ENCODE measurements around the gene PTGS2. TPM values are rescaled to one million over a fixed set of nuclear protein-coding genes. Genes with fewer than 3 reads are reported as not detected.
"Not testable (repeated sequence)": the region's sequence is repeated elsewhere in the genome, so short reads cannot be mapped to it uniquely, and the experiment has no call there.

PTGS2 gene
- total RNA-seq, 1 donor from 2014 or later: 19.1 TPM

GRCh38 chr1:186657481-186657880 lies 22.7 kb downstream of the PTGS2 start:
- Mint-ChIP-seq H3K9me3 (peaks cover 6% of the 10 kb centered on the region), H3K4me3 (no peak overlapping the region), H3K27ac (no peak overlapping the region), H3K36me3 (no peaks in the 10 kb centered on the region), H3K4me1 (no peaks in the 10 kb centered on the region), H3K27me3 (ENCODE audit: low read depth) (no peaks in the 10 kb centered on the region)
- TF ChIP-seq CTCF (IDR thresholded peaks at IDR 0.05; ENCODE audit: unreplicated experiment): no peak
- DNase-seq (ENCODE audit: low spot score in 2 of 2, unreplicated experiment in 2 of 2): no peak

GRCh38 chr1:186655876-186656275 lies 24.3 kb downstream of the PTGS2 start:
- DNase-seq (ENCODE audit: low spot score in 2 of 2, unreplicated experiment in 2 of 2): no peak
- Mint-ChIP-seq H3K27ac (no peak overlapping the region), H3K36me3 (no peaks in the 10 kb centered on the region), H3K27me3 (ENCODE audit: low read depth) (no peaks in the 10 kb centered on the region), H3K4me1 (peaks cover 10% of the 10 kb centered on the region), H3K9me3 (peaks cover 6% of the 10 kb centered on the region), H3K4me3 (no peak overlapping the region)
- TF ChIP-seq CTCF (IDR thresholded peaks at IDR 0.05; ENCODE audit: unreplicated experiment): no peak

- H3K36me3 Mint-ChIP-seq: no peaks in the 10 kb centered on the region
- TF ChIP-seq CTCF (IDR thresholded peaks at IDR 0.05; ENCODE audit: unreplicated experiment): no peak
- H3K4me3 Mint-ChIP-seq: no peak overlapping the region
- H3K9me3 Mint-ChIP-seq: peaks cover 6% of the 10 kb centered on the region
- peaks cover 15% of the 10 kb centered on the region for H3K4me1 Mint-ChIP-seq
- no peak for DNase-seq (ENCODE audit: low spot score in 2 of 2, unreplicated experiment in 2 of 2)
- H3K27ac Mint-ChIP-seq: no peak overlapping the region
- no peaks in the 10 kb centered on the region for H3K27me3 Mint-ChIP-seq (ENCODE audit: low read depth)
Observed at GRCh38 chr1:186654741-186655140, 25.5 kb downstream of the PTGS2 start.

GRCh38 chr1:186653312-186653711 lies 26.9 kb downstream of the PTGS2 start:
- Mint-ChIP-seq H3K27me3 (ENCODE audit: low read depth) (no peaks in the 10 kb centered on the region), H3K36me3 (no peaks in the 10 kb centered on the region), H3K4me1 (peaks cover 15% of the 10 kb centered on the region), H3K4me3 (no peak overlapping the region), H3K9me3 (peaks cover 6% of the 10 kb centered on the region), H3K27ac (no peak overlapping the region)
- no peak for TF ChIP-seq CTCF (IDR thresholded peaks at IDR 0.05; ENCODE audit: unreplicated experiment)
- no peak for DNase-seq (ENCODE audit: low spot score in 2 of 2, unreplicated experiment in 2 of 2)

- no peak for TF ChIP-seq CTCF (IDR thresholded peaks at IDR 0.05; ENCODE audit: unreplicated experiment)
- Mint-ChIP-seq H3K4me3 (no peak overlapping the region), H3K27me3 (ENCODE audit: low read depth) (no peaks in the 10 kb centered on the region), H3K9me3 (no peaks in the 10 kb centered on the region), H3K36me3 (no peaks in the 10 kb centered on the region), H3K27ac (no peak overlapping the region), H3K4me1 (peaks cover 21% of the 10 kb centered on the region)
- DNase-seq (ENCODE audit: low spot score in 2 of 2, unreplicated experiment in 2 of 2): no peak
Observed at GRCh38 chr1:186648613-186649012, 31.6 kb downstream of the PTGS2 start.

GRCh38 chr1:186647985-186648384 lies 32.2 kb downstream of the PTGS2 start:
- H3K4me1 Mint-ChIP-seq: peaks cover 21% of the 10 kb centered on the region
- H3K27ac Mint-ChIP-seq; H3K36me3 Mint-ChIP-seq; H3K4me3 Mint-ChIP-seq; DNase-seq (ENCODE audit: low spot score in 2 of 2, unreplicated experiment in 2 of 2); H3K27me3 Mint-ChIP-seq (ENCODE audit: low read depth); H3K9me3 Mint-ChIP-seq: not testable (repeated sequence)

Data from mesothelial cell of epicardium (in vitro differentiated cells).